ENCODE measurements around the gene SPTBN1.
"Not testable (repeated sequence)": the region's sequence is repeated elsewhere in the genome, so short reads cannot be mapped to it uniquely, and the experiment has no call there.

Gene SPTBN1

DNA sequence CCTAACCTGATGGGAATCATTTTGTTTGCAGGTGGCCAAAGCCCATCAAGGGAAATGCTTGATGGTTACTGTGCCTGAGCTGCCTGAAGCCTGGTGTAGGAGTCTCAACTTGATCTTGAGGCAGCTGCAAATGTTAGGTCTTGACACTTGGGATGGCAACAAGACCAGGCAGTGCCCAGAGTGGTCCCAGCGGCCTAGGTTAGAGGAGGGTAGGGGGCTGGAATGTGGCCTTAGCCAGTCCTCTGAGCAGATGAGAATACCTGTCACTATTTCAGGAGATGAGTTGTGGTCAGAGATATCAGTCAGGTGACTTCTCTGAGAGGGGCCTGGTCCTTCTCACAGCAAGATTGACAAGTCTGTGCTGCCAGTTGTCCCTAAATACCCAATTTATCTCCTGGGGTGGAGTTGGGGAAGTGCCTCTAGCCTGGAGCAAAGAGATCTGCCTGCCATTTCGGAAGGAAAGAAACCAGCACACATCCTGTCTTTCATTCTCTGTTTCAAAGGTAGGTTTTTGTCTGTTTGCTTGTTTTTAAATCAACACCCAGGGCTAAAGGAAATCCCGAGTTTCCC lies 13.4 kb downstream of the SPTBN1 start:
- TF ChIP-seq POLR2A (IDR thresholded peaks at IDR 0.05; ENCODE audit: low read depth, low read length) = no peak
- FAIRE-seq (peak; percentile 69), DNase-seq (ENCODE audit: insufficient read length, low spot score) (no peak)

DNA sequence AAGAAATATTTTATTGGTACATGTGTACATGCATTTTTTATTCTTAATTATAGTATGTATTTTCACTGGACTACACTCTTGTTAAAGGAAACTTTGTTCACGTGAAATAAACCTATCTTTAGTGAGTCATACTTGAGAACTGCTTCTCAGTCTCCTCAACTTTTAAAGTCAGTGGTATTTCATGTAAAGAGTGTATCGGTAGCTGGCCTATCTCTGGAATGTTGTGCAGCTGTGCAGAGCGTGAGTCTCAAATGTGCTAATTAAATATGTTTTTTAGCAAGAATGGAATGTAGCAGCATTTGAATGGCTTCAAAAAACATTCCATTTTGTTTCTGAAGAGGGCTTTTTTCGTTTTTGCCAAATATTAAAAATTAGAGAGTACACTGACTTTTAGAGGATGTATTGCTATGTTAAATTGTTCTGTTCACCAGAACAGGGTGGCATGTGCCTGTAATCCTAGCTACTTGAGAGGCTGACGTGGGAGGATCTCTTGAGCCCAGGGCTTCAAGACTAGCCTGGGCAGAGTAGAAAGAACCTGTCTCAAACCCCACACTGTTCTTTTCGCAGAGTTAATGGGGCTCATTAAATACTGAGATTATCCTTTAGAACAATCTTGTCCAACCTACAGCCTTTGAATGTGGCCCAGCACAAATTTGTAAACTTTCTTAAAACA lies 14.3 kb downstream of the SPTBN1 start:
- FAIRE-seq = peak; percentile 68
- TF ChIP-seq POLR2A (IDR thresholded peaks at IDR 0.05; ENCODE audit: low read depth, low read length) = no peak
- peak; percentile 23 for DNase-seq (ENCODE audit: insufficient read length, low spot score)

DNA sequence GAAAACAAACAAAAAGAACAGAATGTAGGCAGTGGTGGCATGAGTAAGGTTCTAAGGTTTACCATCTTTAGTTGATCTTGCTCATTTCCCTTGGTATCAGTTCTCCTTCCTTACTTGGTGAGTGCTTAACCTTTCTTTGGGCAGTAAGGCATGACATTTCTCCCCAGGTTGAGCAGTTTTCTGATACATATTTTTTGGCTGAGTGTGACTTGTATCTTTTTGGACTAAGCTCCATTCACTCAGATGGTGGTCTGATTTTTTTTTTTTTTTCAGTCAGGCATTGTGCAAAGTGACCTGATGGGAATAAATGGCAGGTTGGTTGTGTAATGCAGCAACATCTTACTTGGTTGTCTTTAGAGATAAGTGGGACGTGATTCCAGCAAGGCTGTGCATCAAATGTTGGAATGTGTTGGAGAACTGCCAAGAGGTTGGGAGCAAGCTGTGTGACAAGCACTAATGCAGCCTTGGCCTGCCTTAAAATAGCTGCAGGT lies 15.1 kb downstream of the SPTBN1 start:
- no peak for TF ChIP-seq POLR2A (IDR thresholded peaks at IDR 0.05; ENCODE audit: low read depth, low read length)
- DNase-seq (ENCODE audit: insufficient read length, low spot score) (no peak), FAIRE-seq (peak; percentile 97)

DNA sequence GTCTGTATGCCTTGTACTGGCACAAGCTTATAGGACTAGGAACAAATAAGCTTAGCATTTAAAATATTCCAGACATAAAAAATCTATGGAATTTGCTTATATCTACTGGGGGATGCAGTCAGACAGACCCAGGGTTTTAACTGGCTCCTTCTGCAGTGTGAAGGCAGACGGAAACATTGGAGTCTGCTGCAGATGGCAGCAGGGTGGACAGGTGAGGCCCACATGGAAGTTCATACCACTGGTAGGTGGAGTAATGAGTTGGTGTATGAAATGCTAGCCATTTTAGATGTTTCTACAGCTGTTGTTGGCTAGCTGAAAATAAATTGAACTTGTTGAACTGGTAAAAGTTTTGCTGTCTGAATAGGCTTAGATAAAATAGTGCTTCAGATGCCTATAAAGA lies 17.7 kb downstream of the SPTBN1 start:
- DNase-seq (ENCODE audit: insufficient read length, low spot score) (no peak), FAIRE-seq (no peak)
- TF ChIP-seq POLR2A (IDR thresholded peaks at IDR 0.05; ENCODE audit: low read depth, low read length) = no peak

DNA sequence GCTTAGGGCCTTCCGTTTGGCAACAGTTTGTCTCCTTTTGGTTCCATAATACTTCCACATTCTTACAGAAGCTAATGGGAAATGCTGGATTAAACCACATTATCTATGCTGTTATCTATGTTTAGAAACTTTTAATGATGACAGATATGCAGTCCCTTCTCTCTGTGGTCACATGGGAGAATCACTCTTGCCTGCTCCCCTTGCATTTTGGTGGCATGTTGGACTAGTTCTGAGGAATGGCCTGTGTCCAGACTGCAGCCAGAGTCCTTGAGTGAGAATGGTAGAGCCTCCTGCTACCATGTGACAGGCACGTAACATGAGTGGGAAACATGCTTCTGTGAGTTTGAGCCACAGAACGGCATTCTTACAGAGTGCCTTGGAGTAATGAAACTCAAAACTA lies 19.2 kb downstream of the SPTBN1 start:
- TF ChIP-seq POLR2A (IDR thresholded peaks at IDR 0.05; ENCODE audit: low read depth, low read length) = no peak
- peak; percentile 23 for FAIRE-seq
- DNase-seq (ENCODE audit: insufficient read length, low spot score) = no peak

DNA sequence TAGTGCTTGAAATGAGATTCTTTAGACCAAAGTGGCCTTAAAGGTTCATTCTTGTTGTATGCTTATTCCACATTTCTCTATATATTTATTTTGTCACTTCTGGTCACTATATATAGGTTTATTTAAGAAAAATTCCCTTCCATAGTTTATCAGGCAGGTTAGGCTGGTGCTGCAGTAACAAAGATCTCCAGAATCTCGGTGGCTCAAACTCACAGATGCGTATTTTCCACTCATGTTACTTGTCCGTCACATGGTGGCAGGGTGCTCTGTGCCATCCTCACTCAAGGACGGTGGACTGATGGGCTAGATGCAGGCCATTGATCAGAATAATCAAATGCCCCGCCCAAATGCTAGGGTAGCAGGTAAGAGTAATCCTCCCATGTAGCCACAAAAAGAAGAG lies 19.8 kb downstream of the SPTBN1 start:
- no peak for TF ChIP-seq POLR2A (IDR thresholded peaks at IDR 0.05; ENCODE audit: low read depth, low read length)
- no peak for FAIRE-seq
- no peak for DNase-seq (ENCODE audit: insufficient read length, low spot score)

DNA sequence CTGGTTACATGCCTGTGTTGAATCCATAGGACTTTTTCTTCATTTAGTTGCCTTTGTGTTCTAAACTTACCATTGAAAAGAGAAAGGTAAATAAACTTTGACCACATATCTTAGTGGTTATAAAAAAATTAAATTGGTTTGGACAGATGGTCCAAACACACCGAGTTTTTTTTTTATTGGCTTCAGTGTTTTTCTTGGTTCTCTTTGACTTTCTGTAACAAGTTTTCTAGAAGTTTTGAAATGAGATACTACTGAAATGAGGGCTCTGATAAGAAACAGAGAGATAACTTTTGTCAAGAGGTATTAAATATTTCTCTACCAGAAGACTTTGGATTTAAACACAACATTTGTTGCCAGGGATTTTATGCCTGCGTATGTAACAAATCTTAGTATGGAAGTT lies 20.7 kb downstream of the SPTBN1 start:
- DNase-seq (ENCODE audit: insufficient read length, low spot score) (no peak), FAIRE-seq (no peak)
- TF ChIP-seq POLR2A (IDR thresholded peaks at IDR 0.05; ENCODE audit: low read depth, low read length) = no peak

DNA sequence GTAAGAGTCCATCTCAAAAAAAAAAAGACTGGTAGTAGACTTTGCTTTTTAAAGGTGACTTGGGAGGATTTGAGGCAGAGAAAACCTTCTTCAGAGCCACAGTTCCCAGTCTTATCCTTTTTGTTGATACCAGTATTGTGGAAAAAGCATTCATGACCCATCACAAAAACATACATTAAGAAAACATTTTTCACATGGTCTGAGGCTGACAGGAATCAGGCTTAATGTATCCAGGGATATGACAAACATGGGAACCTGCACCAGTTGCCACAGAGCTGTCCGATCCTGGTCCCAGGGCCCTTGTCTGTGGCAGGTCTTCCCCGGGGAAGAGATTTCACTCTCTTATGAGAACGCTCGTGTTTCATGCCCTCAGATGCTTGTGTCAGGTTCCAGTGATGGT lies 21.8 kb downstream of the SPTBN1 start:
- FAIRE-seq (no peak), DNase-seq (ENCODE audit: insufficient read length, low spot score) (no peak)
- no peak for TF ChIP-seq POLR2A (IDR thresholded peaks at IDR 0.05; ENCODE audit: low read depth, low read length)

DNA sequence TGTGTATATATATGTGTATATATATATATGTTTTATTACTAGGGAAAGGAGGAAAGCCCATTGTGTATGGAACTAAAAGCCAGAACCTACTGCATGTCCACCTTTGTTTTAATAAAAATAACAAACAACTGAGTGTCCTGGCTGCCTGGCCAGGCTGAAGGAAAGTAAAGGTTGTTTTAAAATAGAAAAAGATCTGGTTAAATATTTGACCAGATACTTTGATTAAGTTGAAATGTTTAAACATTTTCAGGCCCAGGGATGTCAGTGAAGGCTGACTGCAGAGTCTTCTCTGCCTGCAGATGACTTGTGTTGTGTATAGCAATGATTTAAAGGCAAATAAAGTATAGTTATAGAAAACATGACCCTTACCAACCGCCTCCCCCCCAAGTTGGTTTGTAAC lies 22.8 kb downstream of the SPTBN1 start:
- DNase-seq (ENCODE audit: insufficient read length, low spot score) (no peak), FAIRE-seq (no peak)
- TF ChIP-seq POLR2A (IDR thresholded peaks at IDR 0.05; ENCODE audit: low read depth, low read length) = no peak

DNA sequence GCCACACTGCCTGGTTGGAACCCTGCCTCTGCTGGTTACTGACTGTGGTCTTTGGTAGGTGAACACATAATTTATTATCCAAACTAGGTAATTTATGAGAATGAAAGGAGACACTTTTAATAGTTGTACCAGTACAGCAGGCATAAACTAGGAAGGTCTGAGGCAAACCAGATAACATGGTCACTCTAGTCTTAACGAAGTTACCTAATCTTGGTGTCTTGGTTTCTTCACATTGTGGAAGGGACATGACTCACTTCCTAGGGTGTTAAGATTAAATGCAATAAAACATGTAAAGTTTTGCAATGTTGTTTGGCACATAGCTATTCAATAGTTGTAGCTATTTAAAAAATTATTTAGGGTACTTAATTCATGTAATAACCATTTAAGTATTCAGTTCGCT lies 23.3 kb downstream of the SPTBN1 start:
- FAIRE-seq = no peak
- DNase-seq (ENCODE audit: insufficient read length, low spot score) = no peak
- no peak for TF ChIP-seq POLR2A (IDR thresholded peaks at IDR 0.05; ENCODE audit: low read depth, low read length)

DNA sequence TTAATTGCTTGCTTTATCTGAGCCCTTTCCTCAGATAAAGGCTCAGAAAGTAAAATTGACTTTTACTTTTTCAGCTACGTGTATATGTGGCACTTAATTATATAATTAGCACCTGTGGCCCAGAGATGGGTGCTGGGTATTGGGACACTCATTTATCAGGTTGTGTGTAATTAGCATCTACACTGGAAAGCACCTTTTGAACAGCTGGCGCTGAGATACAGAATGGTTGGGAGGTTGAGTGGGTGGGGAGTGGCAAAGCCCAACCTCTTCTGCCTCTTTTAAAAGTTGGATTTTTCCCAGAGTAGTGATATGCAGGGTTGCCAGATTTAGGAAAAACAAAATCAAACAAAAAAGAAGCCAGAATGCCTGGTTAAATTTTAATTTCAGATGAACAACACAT lies 23.9 kb downstream of the SPTBN1 start:
- FAIRE-seq = no peak
- no peak for DNase-seq (ENCODE audit: insufficient read length, low spot score)
- no peak for TF ChIP-seq POLR2A (IDR thresholded peaks at IDR 0.05; ENCODE audit: low read depth, low read length)

DNA sequence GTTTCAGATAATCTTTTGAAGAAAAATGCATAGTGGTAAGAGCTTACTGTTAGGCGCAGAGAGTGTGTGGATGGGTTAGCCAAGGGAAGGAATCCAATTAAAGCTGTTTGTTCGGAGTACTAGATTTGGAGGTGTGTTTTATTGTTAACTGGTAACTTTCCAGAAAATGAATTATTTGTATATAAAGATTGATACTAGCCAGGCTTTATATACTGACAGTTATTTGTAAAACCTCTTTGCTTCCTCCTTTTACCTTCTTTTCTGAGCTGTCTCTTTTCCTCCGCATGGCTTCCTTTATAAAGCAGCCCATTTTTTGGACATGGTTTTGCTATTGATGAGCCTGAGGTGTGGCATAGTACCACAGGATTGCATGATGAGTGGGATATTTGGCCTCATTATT lies 25.6 kb downstream of the SPTBN1 start:
- no peak for FAIRE-seq
- no peak for TF ChIP-seq POLR2A (IDR thresholded peaks at IDR 0.05; ENCODE audit: low read depth, low read length)
- DNase-seq (ENCODE audit: insufficient read length, low spot score) = no peak

DNA sequence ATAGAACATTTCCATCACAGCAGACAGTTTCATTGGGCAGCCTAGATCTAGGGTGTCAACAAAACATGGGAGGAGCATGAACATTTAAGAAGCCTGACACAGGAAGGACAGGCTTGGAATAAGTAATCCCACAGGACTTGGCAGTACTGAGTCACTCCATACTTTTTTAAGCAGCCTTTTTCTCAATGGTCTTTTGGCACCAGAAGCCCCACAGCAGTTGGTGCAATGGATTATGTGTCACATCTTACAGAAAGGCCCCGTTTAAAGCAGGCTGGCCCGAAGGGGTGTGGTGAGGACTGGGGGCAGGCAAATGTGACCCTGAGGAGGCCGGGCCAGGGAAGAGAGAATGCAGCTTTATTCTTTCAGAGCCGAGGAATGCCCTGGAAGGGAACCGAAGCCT lies 26.6 kb downstream of the SPTBN1 start:
- peak; percentile 75 for DNase-seq (ENCODE audit: insufficient read length, low spot score)
- no peak for TF ChIP-seq POLR2A (IDR thresholded peaks at IDR 0.05; ENCODE audit: low read depth, low read length)

DNA sequence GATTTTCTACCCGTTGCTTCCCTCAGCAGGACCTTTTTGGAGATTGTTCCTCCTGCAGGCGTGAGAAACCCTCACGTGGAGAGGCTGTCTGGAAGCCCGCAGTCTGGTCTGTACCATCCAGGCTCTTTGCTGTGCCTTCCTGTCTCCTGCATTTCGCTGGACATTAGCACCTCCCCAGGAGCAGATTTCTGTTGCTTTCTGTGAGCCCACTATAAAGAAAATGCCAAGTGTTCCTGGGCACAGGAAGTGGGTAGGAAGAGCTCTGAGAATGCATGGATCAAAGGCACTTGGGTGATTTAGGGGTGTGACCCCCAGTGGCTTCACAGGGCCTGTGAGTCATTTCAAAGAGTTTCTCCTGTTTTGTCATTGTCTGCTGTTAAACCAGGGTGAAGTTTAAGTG lies 27.3 kb downstream of the SPTBN1 start:
- peak; percentile 99 for FAIRE-seq
- peak; percentile 88 for DNase-seq (ENCODE audit: insufficient read length, low spot score)
- TF ChIP-seq POLR2A (IDR thresholded peaks at IDR 0.05; ENCODE audit: low read depth, low read length) = no peak

More for the DNA sequence above, 26.6 kb downstream of the SPTBN1 start:
- peak; percentile 92 for FAIRE-seq

DNA sequence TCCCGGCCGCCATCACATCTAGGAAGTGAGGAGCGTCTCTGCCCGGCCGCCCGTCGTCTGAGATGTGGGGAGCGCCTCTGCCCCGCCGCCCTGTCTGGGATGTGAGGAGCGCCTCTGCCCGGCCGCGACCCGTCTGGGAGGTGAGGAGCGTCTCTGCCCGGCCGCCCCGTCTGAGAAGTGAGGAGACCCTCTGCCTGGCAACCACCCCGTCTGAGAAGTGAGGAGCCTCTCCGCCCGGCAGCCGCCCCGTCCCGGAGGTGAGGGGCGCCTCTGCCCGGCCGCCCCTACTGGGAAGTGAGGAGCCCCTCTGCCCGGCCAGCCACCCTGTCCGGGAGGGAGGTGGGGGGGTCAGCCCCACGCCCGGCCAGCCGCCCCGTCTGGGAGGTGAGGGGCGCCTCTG lies 29.6 kb downstream of the SPTBN1 start:
- FAIRE-seq; DNase-seq (ENCODE audit: insufficient read length, low spot score): not testable (repeated sequence)

Measured in H54 (cell line).